ENCODE results near the gene FBXO45. TPM values are rescaled to one million over a fixed set of nuclear protein-coding genes. Genes with fewer than 3 reads are reported as not detected.

The FBXO45 gene
- total and polyA plus RNA-seq, 2 of the 13 experiments (the other 11 are each of a cell fraction or from before 2014, with no cell fraction given), result 7.0 to 12.1 TPM

DNA sequence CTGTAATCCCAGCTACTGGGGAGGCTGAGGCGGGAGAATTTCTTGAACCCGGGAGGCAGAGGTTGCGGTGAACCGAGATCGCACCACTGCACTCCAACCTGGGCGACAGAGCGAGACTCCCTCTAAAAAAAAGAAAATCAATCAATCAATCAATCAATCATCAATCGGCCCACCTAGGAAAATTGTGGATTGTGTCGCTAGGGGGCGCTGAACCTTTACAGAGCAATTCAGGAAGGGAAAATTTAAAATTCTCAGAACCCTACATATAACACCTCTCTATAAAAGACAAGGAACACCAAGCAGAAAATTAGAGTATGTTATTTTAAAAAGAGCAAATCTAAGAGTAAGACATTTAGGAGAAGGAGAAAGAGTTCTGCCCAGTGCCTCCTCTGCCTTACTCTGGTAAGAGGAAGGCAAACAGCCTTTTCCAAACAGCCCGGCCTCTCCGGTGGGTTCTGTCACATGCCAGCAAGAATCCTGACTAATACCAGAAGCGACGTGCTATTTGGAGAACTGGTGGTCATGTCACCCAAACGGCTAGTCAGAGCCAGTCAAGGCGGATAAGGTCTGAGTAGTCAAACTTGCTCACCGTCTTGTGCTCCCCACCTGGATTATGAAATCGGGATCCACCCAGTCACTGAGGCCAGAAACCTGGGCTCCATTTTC is 31.0 kb upstream of the FBXO45 start:
- DNase-seq (ENCODE audit: low spot score), result no peak
- H3K79me2 ChIP-seq (ENCODE audit: insufficient read depth, low read length), result no peaks in the 10 kb centered on the region
- no peak overlapping the region for H3K27ac ChIP-seq (ENCODE audit: extremely low read length, insufficient read depth, low read length)
- intact Hi-C loops (cut with micrococcal nuclease; ENCODE audit: unreplicated experiment), result no loop called here
- ChIA-PET CTCF (ENCODE audit: low intra/inter-chr PET ratio, low total read pairs) (no interaction called here), POLR2A (no interaction called here)
- BruUV-seq (replicated peaks), result no TSS peak
- H3K27me3 ChIP-seq (ENCODE audit: control insufficient read depth in 1 of 2, insufficient read depth in 2 of 2, low read length in 2 of 2), result no peaks in the 10 kb centered on the region; a peak in 1 of 5 replicates
- no peak overlapping the region for H3K9ac ChIP-seq (ENCODE audit: insufficient read depth, low read depth, low read length)
- H3K4me2 ChIP-seq (ENCODE audit: low read depth, low read length), result peak overlapping the region; percentile 51
- peak; percentile 30; the same call in 1 of the 3 replicates for ATAC-seq
- no peaks in the 10 kb centered on the region for H4K20me1 ChIP-seq (ENCODE audit: insufficient read depth, low read length)
- 11% methylated on average over 15 of the region's 18 CpGs for WGBS (ENCODE audit: low lambda C conversion rate)
- no peaks in the 10 kb centered on the region for H3K9me3 ChIP-seq (ENCODE audit: low read length)
- peaks cover 9% of the 10 kb centered on the region; the same call in 1 of the 2 replicates for H3K4me1 ChIP-seq (ENCODE audit: insufficient read depth, low read length)
- peak overlapping the region in 1 of 3 experiments; percentile 40; a peak in 1 of 6 replicates for H3K4me3 ChIP-seq (replicated peaks in 1 of 3; ENCODE audit: insufficient read depth in 1 of 3, low read depth in 2 of 3, low read length in 3 of 3)
- no peak for FAIRE-seq
- in situ Hi-C loops (cut with HindIII; ENCODE audit: extremely low pct_ligation_motif_present, low pct_unique_long_range_greater_than_20kb), result loop anchor here (10.0 kb wide), 1 partner anchor 147 kb away; no protein-coding TSS in a partner anchor
- H3K36me3 ChIP-seq (replicated peaks in 1 of 2; ENCODE audit: control insufficient read depth in 1 of 2, insufficient read depth in 2 of 2, low read length in 2 of 2), result no peaks in the 10 kb centered on the region
- peak overlapping the region; percentile 69 for H2AFZ ChIP-seq (ENCODE audit: low read length)
- TF ChIP-seq STAG1 (CRISPR knock-in tag; IDR thresholded peaks at IDR 0.05) (peak; percentile 34; the same call in 1 of the 2 replicates), KAT2B (IDR thresholded peaks at IDR 0.05; ENCODE audit: borderline replicate concordance, low read depth, low read length) (peak; percentile 84), IKZF4 (CRISPR knock-in tag; IDR thresholded peaks at IDR 0.05; ENCODE audit: borderline replicate concordance, low read depth, not compliant biosample characterization) (no peak), HCFC1 (IDR thresholded peaks at IDR 0.05; ENCODE audit: low read depth, low read length) (no peak), ZNF354B (CRISPR knock-in tag; IDR thresholded peaks at IDR 0.05) (no peak), BORCS8-MEF2B (CRISPR knock-in tag; IDR thresholded peaks at IDR 0.05) (no peak), HIVEP1 (CRISPR knock-in tag; IDR thresholded peaks at IDR 0.05) (no peak), SRSF9 (IDR thresholded peaks at IDR 0.05; ENCODE audit: borderline replicate concordance, insufficient read depth, low read depth, low read length, poor library complexity, severe bottlenecking) (no peak), SIN3B (IDR thresholded peaks at IDR 0.05; ENCODE audit: low read length) (no peak), MZF1 (CRISPR knock-in tag; IDR thresholded peaks at IDR 0.05; ENCODE audit: borderline replicate concordance) (no peak)
- TF ChIP-seq, protein P1, sequence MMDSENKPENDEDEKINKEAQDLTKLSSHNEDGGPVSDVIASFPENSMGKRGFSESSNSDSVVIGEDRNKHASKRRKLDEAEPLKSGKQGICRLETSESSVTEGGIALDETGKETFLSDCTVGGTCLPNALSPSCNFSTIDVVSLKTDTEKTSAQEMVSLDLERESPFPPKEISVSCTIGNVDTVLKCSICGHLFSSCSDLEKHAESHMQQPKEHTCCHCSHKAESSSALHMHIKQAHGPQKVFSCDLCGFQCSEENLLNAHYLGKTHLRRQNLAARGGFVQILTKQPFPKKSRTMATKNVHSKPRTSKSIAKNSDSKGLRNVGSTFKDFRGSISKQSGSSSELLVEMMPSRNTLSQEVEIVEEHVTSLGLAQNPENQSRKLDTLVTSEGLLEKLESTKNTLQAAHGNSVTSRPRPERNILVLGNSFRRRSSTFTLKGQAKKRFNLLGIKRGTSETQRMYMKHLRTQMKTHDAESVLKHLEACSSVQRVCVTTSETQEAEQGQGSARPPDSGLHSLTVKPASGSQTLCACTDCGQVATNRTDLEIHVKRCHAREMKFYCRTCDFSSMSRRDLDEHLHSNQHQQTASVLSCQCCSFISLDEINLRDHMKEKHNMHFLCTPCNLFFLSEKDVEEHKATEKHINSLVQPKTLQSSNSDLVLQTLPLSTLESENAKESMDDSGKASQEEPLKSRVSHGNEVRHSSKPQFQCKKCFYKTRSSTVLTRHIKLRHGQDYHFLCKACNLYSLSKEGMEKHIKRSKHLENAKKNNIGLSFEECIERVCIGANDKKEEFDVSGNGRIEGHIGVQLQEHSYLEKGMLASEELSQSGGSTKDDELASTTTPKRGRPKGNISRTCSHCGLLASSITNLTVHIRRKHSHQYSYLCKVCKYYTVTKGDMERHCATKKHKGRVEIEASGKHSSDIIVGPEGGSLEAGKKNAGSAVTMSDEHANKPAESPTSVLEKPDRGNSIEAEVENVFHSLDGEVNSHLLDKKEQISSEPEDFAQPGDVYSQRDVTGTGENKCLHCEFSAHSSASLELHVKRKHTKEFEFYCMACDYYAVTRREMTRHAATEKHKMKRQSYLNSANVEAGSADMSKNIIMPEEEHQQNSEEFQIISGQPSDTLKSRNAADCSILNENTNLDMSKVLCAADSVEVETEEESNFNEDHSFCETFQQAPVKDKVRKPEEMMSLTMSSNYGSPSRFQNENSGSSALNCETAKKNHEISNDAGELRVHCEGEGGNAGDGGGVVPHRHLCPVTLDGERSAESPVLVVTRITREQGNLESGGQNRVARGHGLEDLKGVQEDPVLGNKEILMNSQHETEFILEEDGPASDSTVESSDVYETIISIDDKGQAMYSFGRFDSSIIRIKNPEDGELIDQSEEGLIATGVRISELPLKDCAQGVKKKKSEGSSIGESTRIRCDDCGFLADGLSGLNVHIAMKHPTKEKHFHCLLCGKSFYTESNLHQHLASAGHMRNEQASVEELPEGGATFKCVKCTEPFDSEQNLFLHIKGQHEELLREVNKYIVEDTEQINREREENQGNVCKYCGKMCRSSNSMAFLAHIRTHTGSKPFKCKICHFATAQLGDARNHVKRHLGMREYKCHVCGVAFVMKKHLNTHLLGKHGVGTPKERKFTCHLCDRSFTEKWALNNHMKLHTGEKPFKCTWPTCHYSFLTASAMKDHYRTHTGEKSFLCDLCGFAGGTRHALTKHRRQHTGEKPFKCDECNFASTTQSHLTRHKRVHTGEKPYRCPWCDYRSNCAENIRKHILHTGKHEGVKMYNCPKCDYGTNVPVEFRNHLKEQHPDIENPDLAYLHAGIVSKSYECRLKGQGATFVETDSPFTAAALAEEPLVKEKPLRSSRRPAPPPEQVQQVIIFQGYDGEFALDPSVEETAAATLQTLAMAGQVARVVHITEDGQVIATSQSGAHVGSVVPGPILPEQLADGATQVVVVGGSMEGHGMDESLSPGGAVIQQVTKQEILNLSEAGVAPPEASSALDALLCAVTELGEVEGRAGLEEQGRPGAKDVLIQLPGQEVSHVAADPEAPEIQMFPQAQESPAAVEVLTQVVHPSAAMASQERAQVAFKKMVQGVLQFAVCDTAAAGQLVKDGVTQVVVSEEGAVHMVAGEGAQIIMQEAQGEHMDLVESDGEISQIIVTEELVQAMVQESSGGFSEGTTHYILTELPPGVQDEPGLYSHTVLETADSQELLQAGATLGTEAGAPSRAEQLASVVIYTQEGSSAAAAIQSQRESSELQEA (CRISPR knock-in tag; IDR thresholded peaks at IDR 0.05; ENCODE audit: not compliant biosample characterization), result no peak
- TF ChIP-seq, protein P2, sequence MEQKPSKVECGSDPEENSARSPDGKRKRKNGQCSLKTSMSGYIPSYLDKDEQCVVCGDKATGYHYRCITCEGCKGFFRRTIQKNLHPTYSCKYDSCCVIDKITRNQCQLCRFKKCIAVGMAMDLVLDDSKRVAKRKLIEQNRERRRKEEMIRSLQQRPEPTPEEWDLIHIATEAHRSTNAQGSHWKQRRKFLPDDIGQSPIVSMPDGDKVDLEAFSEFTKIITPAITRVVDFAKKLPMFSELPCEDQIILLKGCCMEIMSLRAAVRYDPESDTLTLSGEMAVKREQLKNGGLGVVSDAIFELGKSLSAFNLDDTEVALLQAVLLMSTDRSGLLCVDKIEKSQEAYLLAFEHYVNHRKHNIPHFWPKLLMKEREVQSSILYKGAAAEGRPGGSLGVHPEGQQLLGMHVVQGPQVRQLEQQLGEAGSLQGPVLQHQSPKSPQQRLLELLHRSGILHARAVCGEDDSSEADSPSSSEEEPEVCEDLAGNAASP (CRISPR knock-in tag; IDR thresholded peaks at IDR 0.05; ENCODE audit: borderline replicate concordance), result no peak
- TF ChIP-seq, protein P3, sequence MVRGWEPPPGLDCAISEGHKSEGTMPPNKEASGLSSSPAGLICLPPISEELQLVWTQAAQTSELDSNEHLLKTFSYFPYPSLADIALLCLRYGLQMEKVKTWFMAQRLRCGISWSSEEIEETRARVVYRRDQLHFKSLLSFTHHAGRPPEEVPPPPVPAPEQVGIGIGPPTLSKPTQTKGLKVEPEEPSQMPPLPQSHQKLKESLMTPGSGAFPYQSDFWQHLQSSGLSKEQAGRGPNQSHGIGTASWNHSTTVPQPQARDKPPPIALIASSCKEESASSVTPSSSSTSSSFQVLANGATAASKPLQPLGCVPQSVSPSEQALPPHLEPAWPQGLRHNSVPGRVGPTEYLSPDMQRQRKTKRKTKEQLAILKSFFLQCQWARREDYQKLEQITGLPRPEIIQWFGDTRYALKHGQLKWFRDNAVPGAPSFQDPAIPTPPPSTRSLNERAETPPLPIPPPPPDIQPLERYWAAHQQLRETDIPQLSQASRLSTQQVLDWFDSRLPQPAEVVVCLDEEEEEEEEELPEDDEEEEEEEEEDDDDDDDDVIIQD (CRISPR knock-in tag; IDR thresholded peaks at IDR 0.05; ENCODE audit: low read depth), result no peak
